HepG2 (cell line): ENCODE measurements around the gene BTRC. TPM values are rescaled to one million over a fixed set of nuclear protein-coding genes. Genes with fewer than 3 reads are reported as not detected.

Experiments used
- FOXO1 ChIP-seq: sonication (generic); formaldehyde crosslinking; IDR thresholded peaks from 2 replicates; pipeline ENCODE4 v1.4.0; 2020; ENCODE audit warnings: missing genetic modification reagents
- HNRNPK ChIP-seq: fragments of 200-400 bp; formaldehyde crosslinking; IDR thresholded peaks from 2 replicates; pipeline ENCODE4 v1.6.1; 2018; ENCODE audit warnings: low read length, low read depth, moderate library complexity, mild to moderate bottlenecking; ENCODE audit not compliant: poor library complexity, severe bottlenecking
- MAF1 ChIP-seq: sonication (generic); formaldehyde crosslinking; IDR thresholded peaks from 2 replicates; pipeline ENCODE4 v1.5.0; 2020; ENCODE audit warnings: missing genetic modification reagents, borderline replicate concordance
- MATR3 ChIP-seq: sonication (generic); formaldehyde crosslinking; IDR thresholded peaks from 2 replicates; pipeline ENCODE4 v1.4.0; 2020; ENCODE audit warnings: missing genetic modification reagents
- MZF1 ChIP-seq: sonication (generic); formaldehyde crosslinking; IDR thresholded peaks from 2 replicates; pipeline ENCODE4 v1.8.1; 2023; ENCODE audit warnings: mild to moderate bottlenecking, missing genetic modification reagents, borderline replicate concordance
- RFXAP ChIP-seq: sonication (generic); formaldehyde crosslinking; IDR thresholded peaks from 2 replicates; pipeline ENCODE4 v1.4.0; 2020; ENCODE audit warnings: missing genetic modification reagents, borderline replicate concordance
- SOX6 ChIP-seq, 2 experiments: fragments of 450-650 bp in 1 of 2; sonication (generic) in 1 of 2; formaldehyde crosslinking in 1 of 2; IDR thresholded peaks; 2 replicates each; pipeline versions ENCODE4 v1.4.0 to v1.6.1; 2017 to 2020; ENCODE audit warnings: antibody characterized with exemption in 1 of 2, mild to moderate bottlenecking in 1 of 2, missing genetic modification reagents in 1 of 2
- SP4 ChIP-seq: sonication (generic); formaldehyde crosslinking; IDR thresholded peaks from 2 replicates; pipeline ENCODE4 v1.8.1; 2023; ENCODE audit warnings: mild to moderate bottlenecking, missing genetic modification reagents
- SSRP1 ChIP-seq: IDR thresholded peaks from 2 replicates; pipeline ENCODE4 v1.6.1; 2016; ENCODE audit warnings: control low read depth
- U2AF1 ChIP-seq: fragments of 200-400 bp; formaldehyde crosslinking; optimal IDR thresholded peaks from 2 replicates; pipeline ENCODE3; 2017; ENCODE audit warnings: mild to moderate bottlenecking, low read depth, low read length
- YEATS2 ChIP-seq: sonication (generic); formaldehyde crosslinking; IDR thresholded peaks from 2 replicates; pipeline ENCODE4 v1.4.0; 2020; ENCODE audit warnings: missing genetic modification reagents, borderline replicate concordance
- ZFP36 ChIP-seq: fragments of 150-350 bp; IDR thresholded peaks from 2 replicates; pipeline ENCODE4 v1.6.1; 2018; ENCODE audit warnings: borderline replicate concordance, low read length, low read depth; ENCODE audit not compliant: partially characterized antibody
- ZFX ChIP-seq: sonication (generic); formaldehyde crosslinking; IDR thresholded peaks from 2 replicates; pipeline ENCODE4 v1.4.0; 2020; ENCODE audit warnings: mild to moderate bottlenecking, low read depth, missing genetic modification reagents, moderate library complexity
- ZHX1 ChIP-seq: sonication (generic); formaldehyde crosslinking; IDR thresholded peaks from 2 replicates; pipeline ENCODE4 v1.8.1; 2022; ENCODE audit warnings: low read depth, mild to moderate bottlenecking, missing genetic modification reagents
- ZNF142 ChIP-seq: sonication (generic); formaldehyde crosslinking; IDR thresholded peaks from 2 replicates; pipeline ENCODE4 v1.4.0; 2020; ENCODE audit warnings: missing genetic modification reagents
- ZNF282 ChIP-seq: fragments of 450-650 bp; IDR thresholded peaks from 2 replicates; pipeline ENCODE4 v1.6.1; 2018; ENCODE audit not compliant: partially characterized antibody
- ZNF296 ChIP-seq: sonication (generic); formaldehyde crosslinking; conservative IDR thresholded peaks from 2 replicates; pipeline ENCODE4 v1.5.0; 2020; ENCODE audit warnings: mild to moderate bottlenecking, missing genetic modification reagents
- ZNF484 ChIP-seq: sonication (generic); formaldehyde crosslinking; IDR thresholded peaks from 2 replicates; pipeline ENCODE4 v1.5.1; 2020; ENCODE audit warnings: mild to moderate bottlenecking, low read depth, missing genetic modification reagents, borderline replicate concordance
- ZNF784 ChIP-seq: sonication (generic); formaldehyde crosslinking; IDR thresholded peaks from 2 replicates; pipeline ENCODE4 v1.5.1; 2020; ENCODE audit warnings: missing genetic modification reagents, mild to moderate bottlenecking, borderline replicate concordance
- ZZZ3 ChIP-seq: sonication (generic); formaldehyde crosslinking; IDR thresholded peaks from 2 replicates; pipeline ENCODE4 v1.4.0; 2020; ENCODE audit warnings: missing genetic modification reagents, mild to moderate bottlenecking, borderline replicate concordance
- polyA plus RNA-seq, 8 experiments: library from polyadenylated mRNA; depleted of rRNA in 3 of 8; stranded (reverse) in 7 of 8; unstranded in 1 of 8; fragments of >200 nt; fragmentation: Illumina TruSeq in 4 of 8; extraction: Trizol in 4 of 8; gene quantifications; 2 replicates each; pipeline versions ENCODE4 v1.2.1 to v1.2.3, GENCODE V29; 2011 to 2016; ENCODE audit warnings: low read depth in 4 of 8, missing spikeins in 1 of 8, mixed read lengths in 1 of 8; ENCODE audit not compliant: insufficient read depth in 1 of 8
- total RNA-seq, 5 experiments: library from RNA; depleted of rRNA; stranded (reverse); fragments of >200 nt; fragmentation: Illumina TruSeq; extraction: Trizol; gene quantifications; 2 replicates each; pipeline ENCODE4 v1.2.3, GENCODE V29; 2016; ENCODE audit warnings: low read depth in 1 of 5

Gene BTRC
- total and polyA plus RNA-seq, 2 of the 13 experiments (the other 11 are each of a cell fraction or from before 2014, with no cell fraction given), result 12.0 to 14.4 TPM

- TF ChIP-seq YEATS2 (CRISPR knock-in tag) (peak; percentile 74; the same call in 1 of the 2 replicates), ZNF296 (CRISPR knock-in tag) (no peak), RFXAP (CRISPR knock-in tag) (0 out of 2 replicates have a peak, but pooled peaks have one; percentile 72), SSRP1 (no peak), MZF1 (CRISPR knock-in tag) (no peak), ZFX (CRISPR knock-in tag) (peak; percentile 97), ZNF282 (no peak), MATR3 (CRISPR knock-in tag) (no peak), ZZZ3 (no peak), FOXO1 (CRISPR knock-in tag) (peak; percentile 13; the same call in 1 of the 2 replicates), ZHX1 (no peak; the same call in 1 of the 2 replicates), SOX6 (IDR thresholded peaks at IDR 0.05) (no peak), SOX6 (CRISPR knock-in tag; IDR thresholded peaks at IDR 0.05) (peak; percentile 67), U2AF1 (no peak), ZNF484 (CRISPR knock-in tag) (no peak), ZFP36 (no peak), HNRNPK (peak; percentile 89), ZNF142 (CRISPR knock-in tag) (peak; percentile 90; the same call in 1 of the 2 replicates), ZNF784 (CRISPR knock-in tag) (0 out of 2 replicates have a peak, but pooled peaks have one; percentile 70), SP4 (CRISPR knock-in tag) (no peak; the same call in none of the 2 replicates), MAF1 (CRISPR knock-in tag) (no peak; the same call in 1 of the 2 replicates)
Measured at GRCh38 chr10:101353692-101354327, at the start of gene BTRC (continued).
